A549 (cell line): ENCODE data around the gene CD4. TPM values are rescaled to one million over a fixed set of nuclear protein-coding genes. Genes with fewer than 3 reads are reported as not detected.

ENCODE experiments used
- ATAC-seq, 2 experiments: fragments of 200-7000 bp in 1 of 2; fragments of >200 bp in 1 of 2; cut with Nextera tagmentation in 1 of 2; cut with Tn5 transposase in 1 of 2; 3 replicates each; pipeline versions ENCODE4 v1.8.0 to v1.9.1; 2018 to 2020; ENCODE audit warnings: mild to moderate bottlenecking in 1 of 2, moderate library complexity in 1 of 2
- CTCF ChIA-PET: fragments of 300-600 bp; sonication (Branson Sonifier 250); formaldehyde crosslinking; extraction: SDS; loops from one replicate; lab custom pipeline; 2021; ENCODE audit warnings: antibody characterized with exemption, inconsistent platforms; lab: Yijun Ruan, JAX
- POLR2A ChIA-PET: fragments of 350-600 bp; formaldehyde crosslinking; extraction: SDS; loops from one replicate; lab custom pipeline; 2021; ENCODE audit warnings: antibody characterized with exemption, inconsistent platforms; lab: Yijun Ruan, JAX
- DNase-seq, 2 experiments: peaks; one replicate each; pipeline versions ENCODE4 v3.0.0 to v3.0.0-alpha.2; 2011 to 2016; ENCODE audit warnings: low read depth in 1 of 2, low spot score in 1 of 2
- FAIRE-seq: peaks from 2 replicates; lab custom pipeline; 2011; peaks lifted over from hg19 to GRCh38; lab: Jason Lieb, UNC
- H3K27ac ChIP-seq, 2 experiments: fragments of >200 bp; sonication (Bioruptor Twin); formaldehyde crosslinking; 3 replicates each; pipeline ENCODE4 v1.5.1; 2016 to 2017
- H3K4me1 ChIP-seq: fragments of >200 bp; sonication (Bioruptor Twin); formaldehyde crosslinking; 3 replicates; pipeline ENCODE4 v1.6.1; 2016
- H3K4me2 ChIP-seq: fragments of >200 bp; sonication (Bioruptor Twin); formaldehyde crosslinking; 3 replicates; pipeline ENCODE4 v1.6.1; 2016
- H3K4me3 ChIP-seq: fragments of >200 bp; sonication (Bioruptor Twin); formaldehyde crosslinking; 3 replicates; pipeline ENCODE4 v1.5.1; 2016
- H3K9me3 ChIP-seq: fragments of >200 bp; sonication (Bioruptor Twin); formaldehyde crosslinking; 3 replicates; pipeline ENCODE4 v1.6.1; 2016
- BCL3 ChIP-seq: fragments of >200 bp; sonication (Bioruptor Twin); formaldehyde crosslinking; IDR thresholded peaks from 3 replicates; pipeline ENCODE4 v1.6.1; 2016
- BHLHE40 ChIP-seq: IDR thresholded peaks from 2 replicates; pipeline ENCODE4 v1.6.1; 2012; ENCODE audit warnings: low read depth, low read length, inconsistent platforms
- CBX2 ChIP-seq: fragments of 200-600 bp; sonication (generic); IDR thresholded peaks from 2 replicates; pipeline ENCODE4 v1.6.1; 2016; ENCODE audit warnings: low read depth, mild to moderate bottlenecking, borderline replicate concordance
- CEBPB ChIP-seq, 2 experiments: fragments of >200 bp in 1 of 2; sonication (Bioruptor Twin) in 1 of 2; formaldehyde crosslinking in 1 of 2; IDR thresholded peaks; 2 replicates each; pipeline ENCODE4 v1.6.1; 2012 to 2016
- CHD4 ChIP-seq: fragments of 200-600 bp; sonication (generic); IDR thresholded peaks from 2 replicates; pipeline ENCODE4 v1.6.1; 2016; ENCODE audit warnings: antibody characterized with exemption, mild to moderate bottlenecking, borderline replicate concordance
- EHF ChIP-seq: fragments of 250-450 bp; sonication (Bioruptor Pico); IDR thresholded peaks from 2 replicates; pipeline ENCODE4 v1.5.0; 2020; ENCODE audit warnings: mild to moderate bottlenecking
- EHMT2 ChIP-seq: fragments of 200-600 bp; sonication (generic); IDR thresholded peaks from 2 replicates; pipeline ENCODE4 v1.6.1; 2016; ENCODE audit warnings: antibody characterized with exemption, low read depth, mild to moderate bottlenecking, moderate library complexity
- FOSL2 ChIP-seq, 2 experiments: fragments of 450-650 bp in 1 of 2; fragments of >200 bp in 1 of 2; sonication (Bioruptor Twin) in 1 of 2; formaldehyde crosslinking; IDR thresholded peaks; 2 replicates each; pipeline versions ENCODE4 v1.5.0 to v1.6.1; 2016 to 2020; ENCODE audit warnings: mild to moderate bottlenecking in 1 of 2, moderate library complexity in 1 of 2
- FOXS1 ChIP-seq: fragments of 250-450 bp; sonication (Bioruptor Pico); IDR thresholded peaks from 2 replicates; pipeline ENCODE4 v1.5.0; 2020; ENCODE audit warnings: mild to moderate bottlenecking, moderate library complexity
- GATA3 ChIP-seq: IDR thresholded peaks from 2 replicates; pipeline ENCODE4 v1.6.1; 2012; ENCODE audit warnings: borderline replicate concordance
- HDAC2 ChIP-seq: fragments of 200-600 bp; sonication (generic); IDR thresholded peaks from 2 replicates; pipeline ENCODE4 v1.6.1; 2016
- HES2 ChIP-seq: fragments of >200 bp; sonication (Bioruptor Twin); formaldehyde crosslinking; IDR thresholded peaks from 2 replicates; pipeline ENCODE4 v1.6.1; 2016
- HMGXB4 ChIP-seq: fragments of 250-450 bp; sonication (Bioruptor Pico); IDR thresholded peaks from 2 replicates; pipeline ENCODE4 v1.5.0; 2021; ENCODE audit warnings: mild to moderate bottlenecking, moderate library complexity, borderline replicate concordance
- HOXB5 ChIP-seq: fragments of 250-450 bp; sonication (Bioruptor Pico); IDR thresholded peaks from 2 replicates; pipeline ENCODE4 v1.5.0; 2020; ENCODE audit warnings: mild to moderate bottlenecking, moderate library complexity
- KDM1A ChIP-seq: fragments of 200-600 bp; sonication (generic); IDR thresholded peaks from 2 replicates; pipeline ENCODE4 v1.6.1; 2016; ENCODE audit warnings: low read depth, mild to moderate bottlenecking
- KDM5A ChIP-seq: fragments of 200-600 bp; sonication (generic); IDR thresholded peaks from 2 replicates; pipeline ENCODE4 v1.6.1; 2016; ENCODE audit warnings: antibody characterized with exemption, mild to moderate bottlenecking
- MAX ChIP-seq: IDR thresholded peaks from 2 replicates; pipeline ENCODE4 v1.6.1; 2012
- NFE2L2 ChIP-seq: fragments of 150-350 bp; conservative IDR thresholded peaks from 2 replicates; pipeline ENCODE4 v1.6.1; 2014; ENCODE audit warnings: low read length
- NR3C1 ChIP-seq: fragments of >200 bp; sonication (Bioruptor Twin); formaldehyde crosslinking; IDR thresholded peaks from 3 replicates; pipeline ENCODE4 v1.6.1; 2017
- PBX3 ChIP-seq: IDR thresholded peaks from 2 replicates; pipeline ENCODE4 v1.6.1; 2012
- PHF8 ChIP-seq: fragments of 200-600 bp; sonication (generic); IDR thresholded peaks from 2 replicates; pipeline ENCODE4 v1.6.1; 2016; ENCODE audit warnings: low read depth, mild to moderate bottlenecking, antibody characterized with exemption, moderate library complexity, borderline replicate concordance
- RCOR1 ChIP-seq: fragments of 150-350 bp; IDR thresholded peaks from 2 replicates; pipeline ENCODE4 v1.6.1; 2014; ENCODE audit warnings: antibody characterized with exemption, low read length, low read depth
- REST ChIP-seq: fragments of 200-600 bp; sonication (generic); IDR thresholded peaks from 2 replicates; pipeline ENCODE4 v1.6.1; 2016; ENCODE audit warnings: antibody characterized with exemption, mild to moderate bottlenecking, moderate library complexity
- RNF2 ChIP-seq: fragments of 200-600 bp; sonication (generic); IDR thresholded peaks from 2 replicates; pipeline ENCODE4 v1.6.1; 2016; ENCODE audit warnings: low read depth, mild to moderate bottlenecking, antibody characterized with exemption, moderate library complexity, borderline replicate concordance
- SMC3 ChIP-seq: fragments of >200 bp; sonication (Bioruptor Twin); formaldehyde crosslinking; IDR thresholded peaks from 3 replicates; pipeline ENCODE4 v1.6.1; 2018; ENCODE audit warnings: inconsistent platforms
- TP53 ChIP-seq: fragments of 250-450 bp; sonication (Bioruptor Pico); IDR thresholded peaks from 2 replicates; pipeline ENCODE4 v1.5.0; 2021; ENCODE audit warnings: mild to moderate bottlenecking, moderate library complexity
- USF2 ChIP-seq: fragments of 450-650 bp; IDR thresholded peaks from 2 replicates; pipeline ENCODE4 v1.6.1; 2014; ENCODE audit warnings: antibody characterized with exemption
- ZFP36 ChIP-seq: fragments of 450-650 bp; IDR thresholded peaks from 2 replicates; pipeline ENCODE4 v1.6.1; 2014; ENCODE audit warnings: borderline replicate concordance; ENCODE audit not compliant: partially characterized antibody
- ZNF302 ChIP-seq: fragments of 250-450 bp; sonication (Bioruptor Pico); IDR thresholded peaks from 2 replicates; pipeline ENCODE4 v1.9.0; 2021; ENCODE audit warnings: inconsistent platforms, mild to moderate bottlenecking, moderate library complexity
- ZSCAN20 ChIP-seq: fragments of 250-450 bp; sonication (Bioruptor Pico); IDR thresholded peaks from 2 replicates; pipeline ENCODE4 v1.8.0; 2022; ENCODE audit warnings: mild to moderate bottlenecking, moderate library complexity
- WGBS: methylation state at CpG from one replicate; pipeline ENCODE4 v1.1.6; 2017; ENCODE audit errors: missing lambda C conversion rate; 5-methylcytosine and 5-hydroxymethylcytosine counted together
- polyA plus RNA-seq, 4 experiments: library from polyadenylated mRNA; depleted of rRNA in 3 of 4; stranded (reverse); fragments of >200 nt; fragmentation: RNase III in 1 of 4; extraction: RNeasy Plus Mini Kit Qiagen cat#74134 plus additional on column Dnase treatment in 1 of 4; gene quantifications; 2 replicates in 3 of 4; 3 replicates in 1 of 4; pipeline ENCODE4 v1.2.3, GENCODE V29; 2011 to 2017

Gene CD4
- polyA plus RNA-seq, 2 of the 4 experiments (the other 2 are of a cell fraction), result 0.03 TPM; not detected in 1

GRCh38 chr12:6752921-6753771 lies 36.2 kb upstream of the CD4 start, which contains the start of gene MLF2:
Gene MLF2, minus strand, starts transcription at chr12:6753141. Its CDS starts 807 bp downstream, at chr12:6752334.
- DNase-seq, result peak; percentile 98 to 99
- ChIA-PET CTCF (interaction anchor here (0.6 to 13.7 kb wide), 49 partner anchors 9 to 208 kb away, joined by 3 to 670 read pairs (median 6); partner anchors contain the start of genes CD4, CDCA3, COPS7A and GNB3), POLR2A (interaction anchor here (0.6 to 4.4 kb wide), 25 partner anchors 9 to 416 kb away, joined by 3 to 118 read pairs (median 7); partner anchors contain the start of genes CDCA3, COPS7A, GPR162 and MRPL51)
- Histone ChIP-seq H3K4me2 (peak within 1 kb of the TSS; percentile 88), H3K9me3 (no peaks in the 10 kb centered on the region), H3K4me1 (peaks cover 21% of the 10 kb centered on the region), H3K27ac (peak within 1 kb of the TSS; percentile 97 to 98), H3K4me3 (peak within 1 kb of the TSS; percentile 98)
- peak; percentile 93 to 94 for ATAC-seq
- 2% methylated on average over 24 of the region's 62 CpGs for WGBS
- peak; percentile 51 for FAIRE-seq
- TF ChIP-seq ZNF302 (CRISPR knock-in tag) (no peak), PHF8 (peak; percentile 96), RNF2 (no peak), MAX (peak; percentile 71; the same call in 1 of the 2 replicates), EHF (no peak), CBX2 (no peak), HMGXB4 (CRISPR knock-in tag) (no peak), EHMT2 (no peak), USF2 (no peak; the same call in 1 of the 2 replicates), PBX3 (peak; percentile 37), GATA3 (no peak), NFE2L2 (no peak), REST (no peak), TP53 (CRISPR knock-in tag) (peak; percentile 63; the same call in 1 of the 2 replicates), BCL3 (peak; percentile 85; the same call in 2 of the 3 replicates), HES2 (no peak), CHD4 (no peak), SMC3 (no peak), KDM1A (no peak), HOXB5 (no peak), BHLHE40 (no peak), NR3C1 (no peak), ZFP36 (no peak), FOSL2 (IDR thresholded peaks at IDR 0.05) (no peak), FOSL2 (CRISPR knock-in tag; IDR thresholded peaks at IDR 0.05) (peak; percentile 58; the same call in 1 of the 2 replicates), RCOR1 (no peak), ZSCAN20 (no peak), HDAC2 (no peak), FOXS1 (CRISPR knock-in tag) (no peak), KDM5A (no peak), CEBPB (IDR thresholded peaks at IDR 0.05) (no peak)
